ENCODE measurements around the gene IGFBP5. TPM values are rescaled to one million over a fixed set of nuclear protein-coding genes. Genes with fewer than 3 reads are reported as not detected.

The IGFBP5 gene
- total RNA-seq, result 0.20 and 5.0 TPM in 2 replicates

- DNase-seq (ENCODE audit: low read depth in 2 of 2), result peak; percentile 23 to 71
Measured at GRCh38 chr2:216695401-216695821, at the start of gene IGFBP5. IGFBP5 (minus strand) TSS chr2:216695549; CDS start chr2:216694775, 774 bp downstream.

GRCh38 chr2:216743781-216744180 is 48.4 kb upstream of the IGFBP5 start:
- no peak for DNase-seq (ENCODE audit: low read depth in 2 of 2)

- no peak for DNase-seq (ENCODE audit: low read depth in 2 of 2)
Measured at GRCh38 chr2:216742411-216742810, 47.1 kb upstream of the IGFBP5 start.

GRCh38 chr2:216741223-216741593 is 45.9 kb upstream of the IGFBP5 start:
- DNase-seq (ENCODE audit: low read depth in 2 of 2), result no peak

GRCh38 chr2:216740557-216741222 is 45.3 kb upstream of the IGFBP5 start:
- DNase-seq (ENCODE audit: low read depth in 2 of 2), result peak; percentile 28 to 39

GRCh38 chr2:216739035-216739434 is 43.7 kb upstream of the IGFBP5 start:
- DNase-seq (ENCODE audit: low read depth in 2 of 2), result no peak

GRCh38 chr2:216737676-216738075 is 42.3 kb upstream of the IGFBP5 start:
- no peak for DNase-seq (ENCODE audit: low read depth in 2 of 2)

GRCh38 chr2:216736326-216736725 is 41.0 kb upstream of the IGFBP5 start:
- no peak for DNase-seq (ENCODE audit: low read depth in 2 of 2)

- no peak for DNase-seq (ENCODE audit: low read depth in 2 of 2)
Measured at GRCh38 chr2:216735668-216736067, 40.3 kb upstream of the IGFBP5 start.

GRCh38 chr2:216735086-216735485 is 39.7 kb upstream of the IGFBP5 start:
- no peak for DNase-seq (ENCODE audit: low read depth in 2 of 2)

GRCh38 chr2:216733046-216733445 is 37.7 kb upstream of the IGFBP5 start:
- no peak for DNase-seq (ENCODE audit: low read depth in 2 of 2)

GRCh38 chr2:216732334-216732733 is 37.0 kb upstream of the IGFBP5 start:
- no peak for DNase-seq (ENCODE audit: low read depth in 2 of 2)

- no peak for DNase-seq (ENCODE audit: low read depth in 2 of 2)
Measured at GRCh38 chr2:216731465-216731864, 36.1 kb upstream of the IGFBP5 start.

GRCh38 chr2:216730871-216731270 is 35.5 kb upstream of the IGFBP5 start:
- no peak for DNase-seq (ENCODE audit: low read depth in 2 of 2)

- no peak for DNase-seq (ENCODE audit: low read depth in 2 of 2)
Measured at GRCh38 chr2:216727346-216728122, 32.2 kb upstream of the IGFBP5 start.

- no peak for DNase-seq (ENCODE audit: low read depth in 2 of 2)
Measured at GRCh38 chr2:216724190-216724589, 28.8 kb upstream of the IGFBP5 start.

GRCh38 chr2:216721141-216721540 is 25.8 kb upstream of the IGFBP5 start:
- no peak for DNase-seq (ENCODE audit: low read depth in 2 of 2)

- DNase-seq (ENCODE audit: low read depth in 2 of 2), result no peak
Measured at GRCh38 chr2:216720722-216721121, 25.4 kb upstream of the IGFBP5 start.

GRCh38 chr2:216717907-216718615 is 22.7 kb upstream of the IGFBP5 start:
- DNase-seq (ENCODE audit: low read depth in 2 of 2), result no peak

- DNase-seq (ENCODE audit: low read depth in 2 of 2), result no peak
Measured at GRCh38 chr2:216717491-216717901, 22.1 kb upstream of the IGFBP5 start.

- DNase-seq (ENCODE audit: low read depth in 2 of 2), result no peak
Measured at GRCh38 chr2:216716109-216716508, 20.8 kb upstream of the IGFBP5 start.

- no peak for DNase-seq (ENCODE audit: low read depth in 2 of 2)
Measured at GRCh38 chr2:216715402-216715974, 20.1 kb upstream of the IGFBP5 start.
